Measurements from ENCODE around the gene SCGB1C2.
"Not testable (repeated sequence)": the region's sequence is repeated elsewhere in the genome, so short reads cannot be mapped to it uniquely, and the experiment has no call there.

Gene SCGB1C2

DNA sequence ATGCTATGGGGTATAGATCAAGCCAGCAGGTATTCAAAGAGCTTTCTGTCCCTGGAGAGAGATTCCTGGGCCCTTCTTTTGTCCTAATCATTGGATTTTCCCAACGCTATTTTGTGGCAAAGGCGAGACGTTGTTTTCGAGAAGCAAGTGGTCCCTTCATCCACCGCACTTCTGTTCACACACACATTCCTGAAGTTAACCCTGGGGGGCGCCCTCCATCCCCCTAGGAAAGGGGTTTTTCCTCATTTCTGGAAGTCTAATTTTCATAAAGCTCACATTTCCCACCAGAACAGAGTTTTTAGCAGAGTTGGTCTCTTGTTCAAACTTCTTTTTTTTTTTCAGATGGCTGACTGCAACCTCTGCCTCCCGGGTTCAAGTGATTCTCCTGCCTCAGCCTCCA lies 11.9 kb downstream of the SCGB1C2 start:
- DNase-seq (ENCODE audit: low read depth), result no peak

DNA sequence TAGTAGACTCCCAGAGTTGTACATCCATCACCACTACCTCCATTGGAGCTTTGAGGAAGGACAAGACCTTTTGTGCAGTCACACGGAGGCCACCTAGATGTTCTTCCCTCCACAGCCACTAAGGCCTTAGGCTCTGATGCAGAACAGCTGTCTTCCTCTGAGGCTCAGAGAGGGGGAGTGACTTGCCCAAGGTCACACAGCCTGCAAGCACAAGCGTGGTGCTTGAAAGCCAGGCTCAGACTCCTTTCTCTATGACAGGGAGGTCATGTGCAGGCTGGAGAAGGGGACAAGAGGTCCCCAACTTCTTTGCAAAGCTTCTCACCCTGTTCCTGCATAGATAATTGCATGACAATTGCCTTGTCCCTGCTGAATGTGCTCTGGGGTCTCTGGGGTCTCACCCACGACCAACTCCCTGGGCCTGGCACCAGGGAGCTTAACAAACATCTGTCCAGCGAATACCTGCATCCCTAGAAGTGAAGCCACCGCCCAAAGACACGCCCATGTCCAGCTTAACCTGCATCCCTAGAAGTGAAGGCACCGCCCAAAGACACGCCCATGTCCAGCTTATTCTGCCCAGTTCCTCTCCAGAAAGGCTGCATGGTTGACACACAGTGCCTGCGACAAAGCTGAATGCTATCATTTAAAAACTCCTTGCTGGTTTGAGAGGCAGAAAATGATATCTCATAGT lies 12.7 kb downstream of the SCGB1C2 start:
- DNase-seq (ENCODE audit: low read depth), result no peak

DNA sequence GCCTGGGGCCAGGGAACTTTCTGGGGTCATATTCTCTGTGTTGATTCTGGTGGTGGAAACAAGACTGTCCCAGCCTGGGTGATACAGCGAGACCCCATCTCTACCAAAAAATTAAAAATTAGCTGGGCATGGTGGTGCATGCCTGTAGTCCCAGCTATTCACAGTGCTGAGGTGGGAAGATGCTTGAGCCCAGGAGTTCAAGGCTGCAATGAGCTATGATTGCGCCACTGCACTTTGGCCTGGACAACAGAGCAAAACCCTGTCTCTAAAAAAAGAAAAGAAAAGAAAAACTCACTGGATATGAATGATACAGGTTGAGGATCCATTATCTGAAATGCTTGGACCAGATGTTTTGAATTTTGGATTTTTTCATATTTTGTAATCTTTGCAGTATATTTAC lies 13.6 kb downstream of the SCGB1C2 start:
- no peak for DNase-seq (ENCODE audit: low read depth)

DNA sequence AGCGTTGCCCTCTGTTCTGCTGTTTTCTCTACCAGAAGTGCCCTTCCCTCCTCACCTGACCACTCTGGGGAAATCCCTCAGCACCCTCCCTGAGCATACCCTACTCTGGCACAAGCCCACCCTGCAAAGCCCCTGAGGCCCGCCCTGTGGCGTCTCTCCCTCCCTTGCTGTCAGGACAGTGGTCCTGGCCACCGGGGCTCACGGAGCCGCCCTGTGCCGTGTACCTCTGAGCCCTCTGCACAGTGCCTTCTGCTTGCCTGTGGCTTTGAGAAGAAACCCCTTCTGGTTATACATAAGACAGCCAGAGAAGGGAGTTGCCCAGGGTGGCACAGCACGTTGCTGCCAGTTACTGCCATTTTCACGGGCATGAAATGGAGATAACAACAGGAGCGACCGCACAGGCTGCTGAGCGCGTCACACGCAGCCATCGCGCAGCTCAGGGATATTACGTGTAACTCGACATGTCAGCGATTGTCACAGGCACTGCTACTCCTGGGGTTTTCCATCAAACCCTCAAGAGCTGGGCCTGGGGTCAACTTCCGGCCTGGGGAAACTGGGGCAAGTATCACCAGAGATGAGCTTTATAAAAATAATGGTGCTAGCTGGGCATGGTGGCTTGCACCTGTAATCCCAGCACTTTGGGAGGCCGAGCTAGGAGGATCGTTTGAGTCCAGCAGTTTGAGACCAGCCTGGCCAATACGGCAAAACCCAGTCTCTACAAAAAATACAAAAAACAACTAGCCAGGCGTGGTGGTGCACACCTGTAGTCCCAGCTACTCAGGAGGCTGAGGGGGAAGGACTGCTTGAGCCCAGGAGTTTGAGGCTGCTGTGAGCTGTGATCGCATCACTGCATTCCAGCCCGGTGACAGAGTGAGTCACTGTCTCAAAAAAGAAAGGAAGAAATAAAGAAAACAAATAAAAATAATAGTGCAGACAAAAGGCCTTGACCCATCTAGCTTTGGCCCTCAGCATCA lies 14.8 kb downstream of the SCGB1C2 start:
- no peak for DNase-seq (ENCODE audit: low read depth)

DNA sequence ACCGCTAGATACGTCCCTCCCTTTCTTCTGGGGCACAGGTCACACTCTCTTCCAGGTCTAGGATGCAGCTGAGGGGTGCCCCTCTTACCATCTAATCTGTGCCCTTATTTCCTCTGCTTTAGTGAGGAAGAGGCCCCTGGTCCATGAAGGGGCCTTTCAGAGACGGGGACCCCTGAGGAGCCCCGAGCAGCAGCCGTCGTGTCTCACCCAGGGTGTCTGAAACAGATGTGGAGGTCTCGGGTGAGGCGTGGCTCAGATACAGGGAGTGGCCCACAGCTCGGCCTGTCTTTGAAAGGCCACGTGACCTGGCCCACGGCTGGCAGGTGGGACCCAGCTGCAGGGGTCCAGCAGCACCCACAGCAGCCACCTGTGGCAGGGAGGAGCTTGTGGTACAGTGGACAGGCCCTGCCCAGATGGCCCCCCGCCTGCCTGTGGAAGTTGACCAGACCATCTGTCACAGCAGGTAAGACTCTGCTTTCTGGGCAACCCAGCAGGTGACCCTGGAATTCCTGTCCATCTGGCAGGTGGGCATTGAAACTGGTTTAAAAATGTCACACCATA lies 15.6 kb downstream of the SCGB1C2 start:
- DNase-seq (ENCODE audit: low read depth), result no peak

DNA sequence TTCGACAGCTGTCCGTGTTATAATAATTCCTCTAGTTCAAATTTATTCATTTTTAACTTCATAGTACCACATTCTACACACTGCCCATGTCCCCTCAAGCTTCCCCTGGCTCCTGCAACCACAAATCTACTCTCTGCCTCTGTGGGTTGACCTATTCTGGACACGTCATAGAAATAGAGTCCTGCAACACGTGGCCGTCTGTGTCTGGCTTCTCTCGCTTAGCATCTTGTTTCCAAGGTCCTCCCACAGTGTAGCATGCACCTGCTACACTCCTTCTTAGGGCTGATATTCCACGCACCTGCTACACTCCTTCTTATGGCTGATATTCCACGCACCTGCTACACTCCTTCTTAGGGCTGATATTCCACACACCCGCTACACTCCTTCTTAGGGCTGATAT lies 16.5 kb downstream of the SCGB1C2 start:
- no peak for DNase-seq (ENCODE audit: low read depth)

DNA sequence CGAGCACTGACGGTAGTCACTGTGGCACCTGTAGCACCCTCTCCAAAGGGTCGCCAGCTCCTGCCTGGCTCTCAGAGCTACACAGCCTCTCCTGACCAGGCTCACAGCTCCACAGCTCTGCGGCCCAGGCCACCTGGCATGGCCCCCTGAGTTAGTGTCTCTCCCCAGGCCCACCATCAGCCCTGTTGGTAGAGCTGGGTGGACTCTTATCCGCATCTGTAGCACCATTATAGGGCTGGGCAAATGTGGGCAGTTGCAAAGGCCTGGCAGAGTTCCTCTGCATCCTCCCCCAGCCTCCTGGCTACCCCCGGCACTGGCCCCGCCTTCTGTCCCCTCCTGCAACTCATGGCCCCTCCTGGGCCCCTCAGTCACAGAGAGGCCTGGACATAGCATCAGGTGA lies 18.2 kb downstream of the SCGB1C2 start:
- no peak for DNase-seq (ENCODE audit: low read depth)

DNA sequence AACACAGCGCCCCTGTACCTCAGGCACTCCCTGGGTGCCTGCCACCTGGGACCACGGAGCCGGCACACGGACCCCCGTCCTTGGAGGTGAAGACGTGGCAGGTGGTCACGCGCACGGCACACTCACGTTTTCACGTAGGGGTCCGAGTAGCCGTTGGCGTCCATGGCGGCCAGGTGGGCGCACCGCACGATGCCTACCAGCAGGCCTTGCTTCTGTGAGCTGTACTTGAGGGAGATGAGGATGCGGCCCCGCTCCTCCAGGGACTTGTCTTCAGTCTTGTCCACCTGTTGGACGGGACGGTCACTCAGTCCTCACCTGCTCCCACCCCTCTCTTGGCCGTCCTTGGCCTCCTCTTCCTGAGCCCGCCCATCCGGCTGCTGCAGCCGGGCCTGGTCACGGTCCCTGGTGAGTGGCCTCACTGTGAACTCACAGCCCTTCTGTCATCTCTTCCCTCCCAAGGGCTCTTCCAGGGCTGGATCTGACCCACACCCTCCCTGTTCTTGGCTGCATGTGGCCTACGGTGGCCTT lies 18.8 kb downstream of the SCGB1C2 start:
- no peak for DNase-seq (ENCODE audit: low read depth)

DNA sequence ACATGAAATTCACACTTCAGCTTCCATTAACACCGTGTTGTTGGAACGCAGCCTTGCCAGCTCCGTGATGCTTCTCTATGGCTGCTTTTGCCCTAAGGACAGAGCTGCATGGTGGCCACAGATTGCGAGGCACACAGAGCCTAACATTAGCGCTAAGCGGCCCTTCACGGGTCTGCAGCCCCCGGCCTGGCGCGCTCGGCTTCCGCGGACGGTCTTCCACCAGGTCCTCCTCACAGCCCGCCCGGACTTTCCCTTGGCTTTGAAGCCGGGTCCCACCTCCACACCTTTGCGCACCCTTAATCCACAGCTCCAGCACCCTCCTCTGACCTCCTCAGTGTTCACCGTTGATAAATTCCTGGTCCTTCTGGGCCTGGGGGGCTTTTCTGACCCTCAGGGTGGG lies 19.6 kb downstream of the SCGB1C2 start:
- no peak for DNase-seq (ENCODE audit: low read depth)

DNA sequence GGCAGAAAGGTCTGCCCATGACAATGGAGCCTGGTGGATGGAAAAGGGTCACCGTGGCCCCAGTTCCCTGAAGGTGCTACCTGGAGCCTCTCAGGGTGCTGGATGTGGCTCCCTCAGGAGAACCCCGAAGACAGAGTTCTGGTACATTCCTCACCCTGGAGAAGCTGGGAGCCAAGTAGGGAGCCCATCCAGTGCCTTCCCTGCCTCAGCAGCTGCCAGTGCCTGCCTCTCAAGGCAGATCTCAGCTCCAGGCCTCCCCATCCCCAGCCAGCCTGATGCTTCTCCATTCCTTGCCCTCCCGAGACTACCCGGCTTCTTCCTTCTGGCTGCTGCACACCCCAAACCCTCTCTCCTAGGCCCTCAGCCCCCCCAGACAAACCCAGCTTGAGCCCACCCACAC lies 20.5 kb downstream of the SCGB1C2 start:
- no peak for DNase-seq (ENCODE audit: low read depth)

DNA sequence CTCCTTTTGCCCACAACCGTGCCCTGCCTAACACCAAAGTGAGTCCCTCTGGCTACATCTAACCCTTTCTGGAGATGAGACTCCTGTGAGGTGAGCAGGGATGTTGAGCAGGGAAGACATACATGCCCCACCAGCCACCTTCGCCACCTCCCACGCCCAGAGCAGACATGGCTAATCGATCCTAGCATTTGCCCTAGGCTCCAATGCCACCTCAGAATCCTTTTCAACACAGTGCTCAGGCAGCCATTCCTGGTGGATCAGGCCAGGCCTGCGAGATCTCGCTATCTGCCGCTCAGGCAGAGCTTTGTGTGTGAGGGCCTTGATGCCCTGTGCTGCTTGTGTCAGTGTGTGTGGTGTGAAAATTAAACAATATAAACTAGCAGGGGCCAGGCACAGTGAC lies 21.0 kb downstream of the SCGB1C2 start:
- DNase-seq (ENCODE audit: low read depth), result no peak

DNA sequence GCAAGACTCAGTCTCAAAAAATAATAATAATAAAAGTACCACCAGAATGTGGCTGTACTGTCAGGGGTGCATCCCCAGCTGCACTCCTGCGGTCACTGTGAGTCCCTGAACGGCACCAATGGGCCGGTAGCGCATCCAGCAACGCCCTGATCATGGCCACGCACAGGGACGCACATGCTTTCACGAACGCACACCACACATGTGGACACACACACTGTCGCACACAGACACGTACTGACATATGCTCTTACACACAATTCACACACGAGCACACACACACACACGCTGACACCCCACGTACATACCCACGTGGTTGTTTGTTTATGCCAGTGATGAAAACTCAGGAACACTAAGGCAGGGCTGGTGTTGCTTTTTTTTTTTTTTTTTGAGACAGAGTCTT lies 22.2 kb downstream of the SCGB1C2 start:
- no peak for DNase-seq (ENCODE audit: low read depth)

DNA sequence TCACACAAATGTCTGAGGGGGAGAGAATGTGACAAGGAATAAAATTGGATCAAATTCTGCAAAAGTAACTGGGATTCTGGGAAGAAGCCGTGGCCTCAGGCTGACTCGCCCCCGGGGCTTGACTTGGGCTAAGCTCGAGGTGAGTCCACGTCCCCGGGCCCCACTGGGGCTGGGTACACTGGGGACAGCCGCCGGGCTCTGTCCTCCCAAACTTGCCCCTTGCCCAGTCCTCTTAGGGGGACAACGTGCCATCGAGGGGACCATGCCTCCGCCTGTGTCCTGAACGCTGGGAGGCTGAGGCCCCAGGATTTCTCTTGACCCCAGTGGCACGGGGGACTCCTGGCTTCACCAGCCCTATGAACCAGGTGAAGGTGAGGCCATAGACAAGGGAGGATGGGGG lies 23.0 kb downstream of the SCGB1C2 start:
- no peak for DNase-seq (ENCODE audit: low read depth)

DNA sequence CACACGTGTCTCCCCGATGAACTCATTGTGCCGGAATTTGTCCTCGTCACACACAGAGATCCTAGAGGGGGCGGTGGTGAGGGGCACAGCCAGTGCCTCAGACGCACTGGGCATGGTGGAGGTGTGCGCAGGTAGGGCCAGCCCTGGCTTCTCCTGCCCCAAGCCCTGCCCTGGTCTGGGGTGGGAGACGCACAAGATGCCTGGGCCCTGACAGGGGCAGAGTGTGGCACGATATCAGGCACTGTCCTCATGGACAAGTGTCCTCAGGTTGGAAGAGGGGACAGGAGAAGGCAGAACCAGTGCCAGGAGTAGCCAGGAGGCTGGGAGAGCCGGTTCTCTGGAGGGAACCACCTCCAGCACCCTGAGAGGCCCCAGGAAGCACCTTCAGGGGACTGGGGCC lies 24.1 kb downstream of the SCGB1C2 start:
- DNase-seq (ENCODE audit: low read depth), result no peak

DNA sequence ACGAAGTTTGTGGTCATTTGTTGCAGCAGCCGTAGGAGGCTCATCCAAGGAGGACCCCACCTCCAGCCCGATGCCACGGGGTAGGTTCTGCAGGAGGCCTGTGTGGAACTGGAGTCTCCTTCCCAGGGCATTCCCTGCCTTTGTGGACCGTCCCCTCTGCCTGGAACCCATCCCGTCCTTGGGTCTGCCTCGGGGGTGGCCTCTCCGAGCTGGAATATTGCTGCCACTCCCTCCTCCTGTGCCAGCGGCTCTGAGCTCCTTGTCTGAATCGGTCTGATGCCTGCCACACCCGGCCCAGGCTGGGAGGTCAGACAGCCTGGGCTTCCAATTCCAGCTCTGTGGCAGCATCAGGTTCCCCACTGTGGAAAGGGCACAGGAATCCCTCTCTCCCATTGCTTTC lies 25.3 kb downstream of the SCGB1C2 start:
- no peak for DNase-seq (ENCODE audit: low read depth)

DNA sequence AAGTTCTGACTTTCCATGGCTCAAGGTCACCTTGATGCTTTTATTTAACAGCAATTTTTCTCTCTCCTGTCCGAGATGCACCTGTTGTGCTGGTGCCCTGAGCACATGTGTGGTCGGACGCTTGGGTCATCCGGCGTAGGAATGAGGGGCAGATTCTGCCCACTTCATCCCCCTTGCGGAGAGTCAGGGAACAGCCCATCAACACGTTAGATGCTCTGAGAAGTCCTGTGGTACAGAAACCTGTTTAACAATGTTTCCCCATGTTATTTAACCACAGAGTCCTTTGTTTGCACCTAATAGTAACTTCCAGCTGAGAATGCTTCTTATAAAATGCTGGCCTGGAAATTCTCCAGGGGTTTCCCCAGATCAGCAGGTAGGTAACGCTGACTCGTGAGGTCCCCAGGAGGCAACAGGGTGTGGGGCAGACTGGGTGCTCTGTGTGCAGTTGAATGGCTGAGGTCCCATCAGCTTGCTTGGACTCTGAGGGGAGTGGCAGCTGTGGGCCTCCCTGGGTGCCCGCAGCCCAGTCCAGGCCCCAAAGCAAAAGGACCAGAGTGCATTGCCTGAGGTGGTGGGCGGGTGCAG lies 26.2 kb downstream of the SCGB1C2 start:
- no peak for DNase-seq (ENCODE audit: low read depth)

DNA sequence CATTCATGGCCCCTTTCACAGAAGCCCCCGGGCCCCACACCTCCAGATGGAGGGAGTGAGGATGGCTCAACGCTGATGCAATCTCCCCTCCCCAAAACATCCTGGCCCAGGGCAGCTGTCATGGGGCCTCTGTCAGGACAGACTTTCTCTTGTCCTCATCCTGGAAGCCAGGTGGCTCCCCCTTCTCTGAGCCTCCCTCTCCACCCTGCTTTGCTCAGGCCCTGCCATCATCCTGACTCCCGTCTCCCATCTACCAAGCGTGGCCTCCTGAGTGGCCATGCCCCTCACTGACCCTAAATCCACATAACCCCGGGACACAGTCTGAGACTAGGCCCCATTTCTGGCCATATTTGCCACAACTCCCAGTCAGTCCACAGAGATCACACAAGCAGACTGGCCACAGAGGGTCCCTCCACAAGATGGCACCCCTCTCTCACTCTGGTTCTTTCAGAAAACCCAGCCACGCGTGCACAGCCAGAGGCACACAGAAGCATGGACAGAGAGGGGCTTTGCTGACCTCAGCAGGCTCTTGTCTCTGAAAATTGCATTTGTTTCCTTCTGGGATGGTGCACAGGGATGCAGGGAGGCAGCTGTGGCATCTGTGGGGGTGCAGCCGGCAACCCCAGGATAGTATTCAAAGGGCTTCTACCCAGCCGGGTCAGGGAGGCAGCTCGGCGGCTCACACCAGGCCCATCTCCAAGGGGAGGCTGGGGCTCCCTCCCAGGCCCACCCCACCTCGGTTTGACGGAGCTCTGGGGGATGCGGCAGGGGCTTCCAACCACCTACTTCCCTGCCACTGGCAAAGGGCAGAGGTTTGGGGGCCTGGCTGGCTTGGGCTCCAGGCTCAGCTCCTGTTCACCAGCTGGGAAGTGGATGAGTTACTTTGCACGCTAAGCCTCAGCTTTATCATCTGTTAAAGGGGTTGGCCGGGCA lies 27.2 kb downstream of the SCGB1C2 start:
- no peak for DNase-seq (ENCODE audit: low read depth)

DNA sequence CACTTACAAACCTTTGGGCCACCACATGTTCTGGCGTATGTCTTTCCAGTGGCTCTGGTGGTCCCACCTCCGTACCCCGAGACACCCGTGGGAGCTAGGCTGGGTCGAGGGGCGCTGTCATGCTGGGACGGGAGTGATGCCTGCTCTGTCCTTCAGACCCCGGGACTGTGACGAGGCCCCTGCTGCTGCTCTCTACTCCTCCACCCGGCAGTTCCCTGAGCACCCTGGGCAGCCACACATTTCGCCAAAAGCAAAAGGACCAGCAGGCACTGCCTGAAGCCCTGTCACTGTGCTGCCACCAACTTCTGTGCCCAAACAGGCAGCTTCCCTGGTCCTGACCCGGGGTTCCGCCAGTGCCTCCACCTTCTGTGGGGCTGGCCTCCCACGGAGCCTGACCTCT lies 28.6 kb downstream of the SCGB1C2 start:
- DNase-seq (ENCODE audit: low read depth), result no peak

DNA sequence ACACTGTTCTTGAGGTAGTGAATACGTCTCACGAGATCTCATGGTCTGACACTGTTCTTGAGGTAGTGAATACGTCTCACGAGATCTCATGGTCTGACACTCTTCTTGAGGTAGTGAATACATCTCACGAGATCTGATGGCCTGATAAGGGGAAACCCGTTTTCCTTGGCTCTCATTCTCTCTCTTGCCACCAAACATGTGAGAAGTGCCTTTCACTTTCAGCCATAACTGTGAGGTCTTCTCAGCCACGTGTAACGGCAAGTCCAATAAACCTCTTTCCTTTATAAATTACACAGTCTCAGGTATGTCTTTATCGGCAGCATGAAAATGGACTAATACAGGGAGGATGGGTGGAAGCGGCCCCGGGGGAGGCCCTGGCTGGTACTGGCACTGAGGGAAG lies 31.2 kb downstream of the SCGB1C2 start:
- DNase-seq (ENCODE audit: low read depth), result not testable (repeated sequence)

DNA sequence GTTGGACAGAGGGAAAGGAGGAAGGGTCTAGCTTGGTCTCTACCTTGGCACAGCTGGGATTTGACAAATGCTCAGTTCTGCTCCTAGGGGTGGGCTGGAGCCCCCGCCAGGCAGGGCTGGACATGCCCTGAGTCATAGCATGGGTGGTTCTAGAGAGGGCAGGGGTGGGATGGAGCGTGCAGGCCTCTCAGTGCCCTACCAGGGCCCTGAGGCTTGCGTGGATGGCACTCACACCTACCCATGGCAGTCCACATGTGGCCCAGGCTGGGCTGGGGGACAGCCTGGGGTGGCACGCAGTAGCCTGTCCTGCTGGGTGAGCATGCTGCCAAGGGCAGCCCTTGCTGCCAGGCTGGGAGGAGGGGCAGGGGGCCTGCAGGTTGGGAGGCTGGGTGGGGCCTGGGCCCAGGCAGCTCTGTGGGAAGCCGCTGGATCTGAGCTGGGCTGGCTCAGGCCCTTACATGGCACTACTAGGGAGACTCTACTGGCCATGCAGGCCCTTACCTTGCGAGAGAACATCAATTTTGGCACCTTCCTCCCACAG lies 32.8 kb downstream of the SCGB1C2 start:
- DNase-seq (ENCODE audit: low read depth), result no peak

DNA sequence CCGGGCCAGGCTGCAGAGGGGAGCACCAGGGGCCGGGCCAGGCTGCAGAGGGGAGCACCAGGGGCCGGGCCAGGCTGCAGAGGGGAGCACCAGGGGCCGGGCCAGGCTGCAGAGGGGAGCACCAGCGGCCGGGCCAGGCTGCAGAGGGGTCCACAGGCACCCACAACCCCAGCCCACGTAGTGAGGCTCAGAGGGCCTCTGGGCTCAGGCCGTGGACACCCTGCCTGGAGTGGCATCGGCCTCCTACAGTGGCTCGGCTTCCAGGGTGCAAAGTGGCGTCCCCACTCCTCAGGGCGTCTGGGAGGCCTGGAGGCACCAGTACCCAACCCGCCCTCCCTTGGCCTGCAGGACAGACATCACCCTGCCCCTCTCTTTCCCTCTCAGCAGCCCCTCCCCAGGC lies 34.5 kb downstream of the SCGB1C2 start:
- no peak for DNase-seq (ENCODE audit: low read depth)

Measured in stimulated activated CD8-positive, alpha-beta memory T cell treated with anti-CD3 and anti-CD28 coated beads, Interleukin-4, amount 100 ng/mL, for 24 hours (primary cell).